Liver (tissue), 9 donors: Measurements from ENCODE around the gene PDZRN4. TPM values are rescaled to one million over a fixed set of nuclear protein-coding genes. Genes with fewer than 3 reads are reported as not detected.

Experiments used
- DNase-seq: peaks from one replicate; pipeline ENCODE4 v3.0.0-alpha.2; 2017; ENCODE audit warnings: low spot score
- H3K27ac ChIP-seq, 2 donors: one replicate each; pipeline ENCODE4 v1.7.0; 2013; ENCODE audit warnings: inconsistent platforms in 2 of 2, low read length in 2 of 2, control low read depth in 1 of 2, low read depth in 1 of 2, mild to moderate bottlenecking in 1 of 2
- H3K27me3 ChIP-seq, 4 donors: one replicate each; pipeline versions ENCODE4 v1.6.1 to v1.7.0; 2013; ENCODE audit warnings: low read length in 3 of 4, inconsistent platforms in 1 of 4, mild to moderate bottlenecking in 1 of 4, moderate library complexity in 1 of 4; ENCODE audit not compliant: control insufficient read depth in 4 of 4, insufficient read depth in 4 of 4
- H3K36me3 ChIP-seq, 4 donors: one replicate each; pipeline versions ENCODE4 v1.6.1 to v1.7.0; 2013; ENCODE audit warnings: low read length in 3 of 4, mild to moderate bottlenecking in 3 of 4, low read depth in 1 of 4, moderate library complexity in 1 of 4; ENCODE audit not compliant: control insufficient read depth in 4 of 4, insufficient read depth in 3 of 4
- H3K4me1 ChIP-seq, 4 donors: one replicate each; pipeline versions ENCODE4 v1.6.1 to v1.7.0; 2013; ENCODE audit warnings: low read length in 3 of 4, mild to moderate bottlenecking in 3 of 4, moderate library complexity in 1 of 4; ENCODE audit not compliant: control insufficient read depth in 4 of 4, insufficient read depth in 4 of 4
- H3K4me3 ChIP-seq, 3 donors: one replicate each; pipeline versions ENCODE4 v1.6.1 to v1.7.0; 2013; ENCODE audit warnings: low read length in 3 of 3, control low read depth in 1 of 3, low read depth in 1 of 3, mild to moderate bottlenecking in 1 of 3
- H3K9ac ChIP-seq, 2 donors: one replicate each; pipeline ENCODE4 v1.7.0; 2013; ENCODE audit warnings: low read length in 2 of 2, mild to moderate bottlenecking in 2 of 2, moderate library complexity in 2 of 2, control low read depth in 1 of 2, low read depth in 1 of 2
- H3K9me3 ChIP-seq, 4 donors: one replicate each; pipeline versions ENCODE4 v1.6.1 to v1.7.0; 2013; ENCODE audit warnings: low read length in 3 of 4; ENCODE audit not compliant: control insufficient read depth in 4 of 4
- CTCF ChIP-seq: fragments of 150-350 bp; IDR thresholded peaks from 2 replicates; pipeline ENCODE4 v1.5.1; 2017; ENCODE audit warnings: improper control_type of control experiment, low read depth, low read length; ENCODE audit not compliant: missing input control
- EGR1 ChIP-seq, 2 donors: IDR thresholded peaks; 2 replicates each; pipeline ENCODE4 v1.6.1; 2016 to 2018; ENCODE audit warnings: antibody characterized with exemption in 2 of 2, low read depth in 2 of 2
- FOXA2 ChIP-seq: IDR thresholded peaks from 2 replicates; pipeline ENCODE4 v1.6.1; 2016; ENCODE audit warnings: antibody characterized with exemption
- GABPA ChIP-seq, 2 donors: IDR thresholded peaks in 1 of 2; conservative IDR thresholded peaks in 1 of 2; 2 replicates each; pipeline ENCODE4 v1.6.1; 2016; ENCODE audit warnings: antibody characterized with exemption in 2 of 2, mild to moderate bottlenecking in 1 of 2, moderate library complexity in 1 of 2
- HNF4G ChIP-seq: IDR thresholded peaks from 2 replicates; pipeline ENCODE4 v1.6.1; 2016; ENCODE audit warnings: antibody characterized with exemption
- JUND ChIP-seq, 2 donors: IDR thresholded peaks; 2 replicates each; pipeline ENCODE4 v1.6.1; 2016; ENCODE audit warnings: antibody characterized with exemption in 2 of 2
- MAX ChIP-seq: IDR thresholded peaks from 2 replicates; pipeline ENCODE4 v1.6.1; 2016; ENCODE audit warnings: antibody characterized with exemption
- NR2F2 ChIP-seq: IDR thresholded peaks from 2 replicates; pipeline ENCODE4 v1.6.1; 2016; ENCODE audit warnings: antibody characterized with exemption
- RAD21 ChIP-seq, 2 donors: IDR thresholded peaks; 2 replicates each; pipeline ENCODE4 v1.6.1; 2016; ENCODE audit warnings: antibody characterized with exemption in 2 of 2, mild to moderate bottlenecking in 2 of 2
- REST ChIP-seq: IDR thresholded peaks from 2 replicates; pipeline ENCODE4 v1.6.1; 2016; ENCODE audit warnings: antibody characterized with exemption, mild to moderate bottlenecking
- RXRA ChIP-seq, 2 donors: IDR thresholded peaks; 2 replicates each; pipeline ENCODE4 v1.6.1; 2017 to 2018; ENCODE audit warnings: antibody characterized with exemption in 2 of 2, mild to moderate bottlenecking in 1 of 2
- YY1 ChIP-seq: IDR thresholded peaks from 2 replicates; pipeline ENCODE4 v1.6.1; 2016; ENCODE audit warnings: antibody characterized with exemption, mild to moderate bottlenecking
- WGBS: extraction: QIAGEN DNeasy Blood & Tissue Kit; methylation state at CpG from one replicate; pipeline ENCODE4 v1.1.7; 2013; 5-methylcytosine and 5-hydroxymethylcytosine counted together
- polyA plus RNA-seq, 2 donors: library from polyadenylated mRNA; stranded (reverse) in 1 of 2; unstranded in 1 of 2; fragments of 200-250 nt in 1 of 2; fragments of >200 nt in 1 of 2; fragmentation: Nextera tagmentation in 1 of 2; extraction: Ambion mirVana in 1 of 2; gene quantifications; one replicate each; pipeline versions ENCODE4 v1.2.1 to v1.2.3, GENCODE V29; 2013 to 2015
- total RNA-seq, 2 donors: library from RNA; depleted of rRNA; stranded (reverse); fragments of >200 nt; gene quantifications; one replicate each; pipeline ENCODE4 v1.2.3, GENCODE V29; 2014
- donor health status: healthy.
- donor health status: healthy.
- donor health status: healthy.
- donor health status: healthy.
- donor health status: healthy.

The PDZRN4 gene
- total and polyA plus RNA-seq, 4 donors, result 0.11 to 1.1 (median 0.24) TPM

GRCh38 chr12:41424651-41425050 lies 236.5 kb downstream of the PDZRN4 start:
- no peak for TF ChIP-seq JUND (IDR thresholded peaks at IDR 0.05)
- Histone ChIP-seq H3K27me3 (peaks cover 0 to 6% (median 0%) of the 10 kb centered on the region in 4 donors), H3K27ac (no peak overlapping the region), H3K9me3 (no peaks in the 10 kb centered on the region), H3K36me3 (no peaks in the 10 kb centered on the region), H3K9ac (no peak overlapping the region), H3K4me3 (no peak overlapping the region), H3K4me1 (no peaks in the 10 kb centered on the region)
- 93% methylated on average over 1 of the region's 1 CpG for WGBS
- DNase-seq, result no peak

GRCh38 chr12:41433460-41433859 lies 245.3 kb downstream of the PDZRN4 start:
- no peaks in the 10 kb centered on the region for H3K27me3 ChIP-seq
- no peak overlapping the region for H3K9ac ChIP-seq
- no peak overlapping the region for H3K4me3 ChIP-seq
- no peak overlapping the region for H3K27ac ChIP-seq
- H3K36me3 ChIP-seq, result no peaks in the 10 kb centered on the region
- H3K4me1 ChIP-seq, result no peaks in the 10 kb centered on the region
- no peaks in the 10 kb centered on the region for H3K9me3 ChIP-seq
- TF ChIP-seq YY1, result no peak
- no peak for DNase-seq
- 87% methylated on average over 5 of the region's 5 CpGs for WGBS

- Histone ChIP-seq H3K9ac (no peak overlapping the region), H3K9me3 (no peaks in the 10 kb centered on the region), H3K4me3 (no peak overlapping the region), H3K27ac (no peak overlapping the region), H3K27me3 (no peaks in the 10 kb centered on the region), H3K4me1 (no peaks in the 10 kb centered on the region), H3K36me3 (no peaks in the 10 kb centered on the region)
- 49% methylated on average over 4 of the region's 4 CpGs for WGBS
- TF ChIP-seq JUND (IDR thresholded peaks at IDR 0.05) (no peak), RXRA (IDR thresholded peaks at IDR 0.05) (no peak), MAX (no peak), CTCF (no peak), HNF4G (no peak)
- DNase-seq, result no peak
Observed at GRCh38 chr12:41436076-41436475, 248.0 kb downstream of the PDZRN4 start.

GRCh38 chr12:41437563-41437962 lies 249.4 kb downstream of the PDZRN4 start:
- Histone ChIP-seq H3K4me1 (no peaks in the 10 kb centered on the region), H3K27ac (no peak overlapping the region), H3K36me3 (no peaks in the 10 kb centered on the region), H3K9me3 (no peaks in the 10 kb centered on the region), H3K4me3 (no peak overlapping the region), H3K27me3 (no peaks in the 10 kb centered on the region), H3K9ac (no peak overlapping the region)
- TF ChIP-seq HNF4G (no peak), FOXA2 (no peak), MAX (no peak), REST (no peak), EGR1 (IDR thresholded peaks at IDR 0.05; ENCODE audit: low read depth in 2 of 2) (no peak), RAD21 (IDR thresholded peaks at IDR 0.05) (no peak), JUND (IDR thresholded peaks at IDR 0.05) (no peak), NR2F2 (no peak), RXRA (IDR thresholded peaks at IDR 0.05) (no peak), GABPA (IDR thresholded peaks at IDR 0.05 in 1 of 2, conservative IDR thresholded peaks at IDR 0.05 in 1 of 2) (no peak)
- DNase-seq, result no peak
- 77% methylated on average over 5 of the region's 5 CpGs for WGBS
